Measurements from ENCODE around the gene IQCB1. TPM values are rescaled to one million over a fixed set of nuclear protein-coding genes. Genes with fewer than 3 reads are reported as not detected.

Gene IQCB1
- total and polyA plus RNA-seq, 2 of the 8 experiments (the other 6 are each of a cell fraction or from before 2014, with no cell fraction given) = 21.7 to 31.2 TPM

DNA sequence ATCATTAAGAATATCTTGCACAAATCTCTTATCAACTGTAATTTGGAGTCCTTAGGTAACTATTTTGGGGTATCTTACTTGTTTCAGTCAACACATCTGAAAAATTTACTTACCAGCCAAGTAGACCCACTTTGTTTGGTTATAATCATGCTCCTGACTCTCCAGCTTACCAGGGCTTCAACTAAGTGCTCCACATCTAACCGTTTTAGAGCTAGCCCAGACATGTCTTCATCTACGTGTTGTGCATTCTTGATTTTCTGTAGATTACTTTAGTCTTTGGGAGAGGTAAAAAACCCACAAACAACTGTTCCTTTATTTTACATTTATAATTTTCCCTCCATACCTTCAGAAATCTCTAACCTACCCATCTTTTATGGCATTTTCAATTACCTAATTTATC lies 17.4 kb upstream of the IQCB1 start (continued):
- TF ChIP-seq, protein P1, sequence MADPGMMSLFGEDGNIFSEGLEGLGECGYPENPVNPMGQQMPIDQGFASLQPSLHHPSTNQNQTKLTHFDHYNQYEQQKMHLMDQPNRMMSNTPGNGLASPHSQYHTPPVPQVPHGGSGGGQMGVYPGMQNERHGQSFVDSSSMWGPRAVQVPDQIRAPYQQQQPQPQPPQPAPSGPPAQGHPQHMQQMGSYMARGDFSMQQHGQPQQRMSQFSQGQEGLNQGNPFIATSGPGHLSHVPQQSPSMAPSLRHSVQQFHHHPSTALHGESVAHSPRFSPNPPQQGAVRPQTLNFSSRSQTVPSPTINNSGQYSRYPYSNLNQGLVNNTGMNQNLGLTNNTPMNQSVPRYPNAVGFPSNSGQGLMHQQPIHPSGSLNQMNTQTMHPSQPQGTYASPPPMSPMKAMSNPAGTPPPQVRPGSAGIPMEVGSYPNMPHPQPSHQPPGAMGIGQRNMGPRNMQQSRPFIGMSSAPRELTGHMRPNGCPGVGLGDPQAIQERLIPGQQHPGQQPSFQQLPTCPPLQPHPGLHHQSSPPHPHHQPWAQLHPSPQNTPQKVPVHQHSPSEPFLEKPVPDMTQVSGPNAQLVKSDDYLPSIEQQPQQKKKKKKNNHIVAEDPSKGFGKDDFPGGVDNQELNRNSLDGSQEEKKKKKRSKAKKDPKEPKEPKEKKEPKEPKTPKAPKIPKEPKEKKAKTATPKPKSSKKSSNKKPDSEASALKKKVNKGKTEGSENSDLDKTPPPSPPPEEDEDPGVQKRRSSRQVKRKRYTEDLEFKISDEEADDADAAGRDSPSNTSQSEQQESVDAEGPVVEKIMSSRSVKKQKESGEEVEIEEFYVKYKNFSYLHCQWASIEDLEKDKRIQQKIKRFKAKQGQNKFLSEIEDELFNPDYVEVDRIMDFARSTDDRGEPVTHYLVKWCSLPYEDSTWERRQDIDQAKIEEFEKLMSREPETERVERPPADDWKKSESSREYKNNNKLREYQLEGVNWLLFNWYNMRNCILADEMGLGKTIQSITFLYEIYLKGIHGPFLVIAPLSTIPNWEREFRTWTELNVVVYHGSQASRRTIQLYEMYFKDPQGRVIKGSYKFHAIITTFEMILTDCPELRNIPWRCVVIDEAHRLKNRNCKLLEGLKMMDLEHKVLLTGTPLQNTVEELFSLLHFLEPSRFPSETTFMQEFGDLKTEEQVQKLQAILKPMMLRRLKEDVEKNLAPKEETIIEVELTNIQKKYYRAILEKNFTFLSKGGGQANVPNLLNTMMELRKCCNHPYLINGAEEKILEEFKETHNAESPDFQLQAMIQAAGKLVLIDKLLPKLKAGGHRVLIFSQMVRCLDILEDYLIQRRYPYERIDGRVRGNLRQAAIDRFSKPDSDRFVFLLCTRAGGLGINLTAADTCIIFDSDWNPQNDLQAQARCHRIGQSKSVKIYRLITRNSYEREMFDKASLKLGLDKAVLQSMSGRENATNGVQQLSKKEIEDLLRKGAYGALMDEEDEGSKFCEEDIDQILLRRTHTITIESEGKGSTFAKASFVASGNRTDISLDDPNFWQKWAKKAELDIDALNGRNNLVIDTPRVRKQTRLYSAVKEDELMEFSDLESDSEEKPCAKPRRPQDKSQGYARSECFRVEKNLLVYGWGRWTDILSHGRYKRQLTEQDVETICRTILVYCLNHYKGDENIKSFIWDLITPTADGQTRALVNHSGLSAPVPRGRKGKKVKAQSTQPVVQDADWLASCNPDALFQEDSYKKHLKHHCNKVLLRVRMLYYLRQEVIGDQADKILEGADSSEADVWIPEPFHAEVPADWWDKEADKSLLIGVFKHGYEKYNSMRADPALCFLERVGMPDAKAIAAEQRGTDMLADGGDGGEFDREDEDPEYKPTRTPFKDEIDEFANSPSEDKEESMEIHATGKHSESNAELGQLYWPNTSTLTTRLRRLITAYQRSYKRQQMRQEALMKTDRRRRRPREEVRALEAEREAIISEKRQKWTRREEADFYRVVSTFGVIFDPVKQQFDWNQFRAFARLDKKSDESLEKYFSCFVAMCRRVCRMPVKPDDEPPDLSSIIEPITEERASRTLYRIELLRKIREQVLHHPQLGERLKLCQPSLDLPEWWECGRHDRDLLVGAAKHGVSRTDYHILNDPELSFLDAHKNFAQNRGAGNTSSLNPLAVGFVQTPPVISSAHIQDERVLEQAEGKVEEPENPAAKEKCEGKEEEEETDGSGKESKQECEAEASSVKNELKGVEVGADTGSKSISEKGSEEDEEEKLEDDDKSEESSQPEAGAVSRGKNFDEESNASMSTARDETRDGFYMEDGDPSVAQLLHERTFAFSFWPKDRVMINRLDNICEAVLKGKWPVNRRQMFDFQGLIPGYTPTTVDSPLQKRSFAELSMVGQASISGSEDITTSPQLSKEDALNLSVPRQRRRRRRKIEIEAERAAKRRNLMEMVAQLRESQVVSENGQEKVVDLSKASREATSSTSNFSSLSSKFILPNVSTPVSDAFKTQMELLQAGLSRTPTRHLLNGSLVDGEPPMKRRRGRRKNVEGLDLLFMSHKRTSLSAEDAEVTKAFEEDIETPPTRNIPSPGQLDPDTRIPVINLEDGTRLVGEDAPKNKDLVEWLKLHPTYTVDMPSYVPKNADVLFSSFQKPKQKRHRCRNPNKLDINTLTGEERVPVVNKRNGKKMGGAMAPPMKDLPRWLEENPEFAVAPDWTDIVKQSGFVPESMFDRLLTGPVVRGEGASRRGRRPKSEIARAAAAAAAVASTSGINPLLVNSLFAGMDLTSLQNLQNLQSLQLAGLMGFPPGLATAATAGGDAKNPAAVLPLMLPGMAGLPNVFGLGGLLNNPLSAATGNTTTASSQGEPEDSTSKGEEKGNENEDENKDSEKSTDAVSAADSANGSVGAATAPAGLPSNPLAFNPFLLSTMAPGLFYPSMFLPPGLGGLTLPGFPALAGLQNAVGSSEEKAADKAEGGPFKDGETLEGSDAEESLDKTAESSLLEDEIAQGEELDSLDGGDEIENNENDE (IDR thresholded peaks at IDR 0.05; ENCODE audit: insufficient replicate concordance, low read length) = no peak
- TF ChIP-seq SP4 (IDR thresholded peaks at IDR 0.05; ENCODE audit: low read length) (no peak), SP2 (IDR thresholded peaks at IDR 0.05; ENCODE audit: low read length) (no peak), EZH2 (IDR thresholded peaks at IDR 0.05; ENCODE audit: low read depth, low read length, severe bottlenecking) (no peak), CBX8 (IDR thresholded peaks at IDR 0.05; ENCODE audit: borderline replicate concordance, low read depth, low read length) (no peak), SRF (IDR thresholded peaks at IDR 0.05; ENCODE audit: low read depth, low read length) (no peak), GABPA (IDR thresholded peaks at IDR 0.05; ENCODE audit: borderline replicate concordance, insufficient read depth, low read length) (no peak), CREB1 (IDR thresholded peaks at IDR 0.05) (no peak), POLR2A (IDR thresholded peaks at IDR 0.05; ENCODE audit: control extremely low read depth in 1 of 2, low read depth in 2 of 2, low read length in 2 of 2) (no peak)
